ELR (cell line): ENCODE data around the gene TMEM115.
A peak's percentile ranks its signal among the peaks of the same experiment; 100 is the strongest.

Experiments used
- DNase-seq: peaks from one replicate; pipeline ENCODE4 v3.0.0-alpha.2; 2015; ENCODE audit warnings: low read depth

TMEM115 gene

GRCh38 chr3:50358911-50359759 lies at the start of gene TMEM115:
TSS of gene TMEM115 (minus strand) at chr3:50359521. CDS start at chr3:50359063, 458 bp downstream.
- peak; percentile 98 for DNase-seq

GRCh38 chr3:50408443-50408944 lies 49.2 kb upstream of the TMEM115 start:
- no peak for DNase-seq

- DNase-seq: no peak
Observed at GRCh38 chr3:50406487-50406886, 47.2 kb upstream of the TMEM115 start.

- DNase-seq: peak; percentile 16
Observed at GRCh38 chr3:50405249-50405648, 45.9 kb upstream of the TMEM115 start.

GRCh38 chr3:50401978-50402595 lies 42.8 kb upstream of the TMEM115 start:
- no peak for DNase-seq

- no peak for DNase-seq
Observed at GRCh38 chr3:50396502-50396901, 37.2 kb upstream of the TMEM115 start.

- no peak for DNase-seq
Observed at GRCh38 chr3:50395070-50395860, 35.9 kb upstream of the TMEM115 start.

- no peak for DNase-seq
Observed at GRCh38 chr3:50393061-50393460, 33.7 kb upstream of the TMEM115 start.

- DNase-seq: no peak
Observed at GRCh38 chr3:50392101-50392715, 32.9 kb upstream of the TMEM115 start.

GRCh38 chr3:50390508-50391224 lies 31.3 kb upstream of the TMEM115 start:
- DNase-seq: no peak

GRCh38 chr3:50389414-50389767 lies 30.1 kb upstream of the TMEM115 start:
- no peak for DNase-seq

GRCh38 chr3:50388720-50389413 lies 29.5 kb upstream of the TMEM115 start:
- no peak for DNase-seq

GRCh38 chr3:50388016-50388719 lies 28.8 kb upstream of the TMEM115 start:
- no peak for DNase-seq

GRCh38 chr3:50385754-50386153 lies 26.4 kb upstream of the TMEM115 start:
- no peak for DNase-seq

GRCh38 chr3:50383750-50384149 lies 24.4 kb upstream of the TMEM115 start:
- no peak for DNase-seq

GRCh38 chr3:50382722-50383121 lies 23.4 kb upstream of the TMEM115 start:
- no peak for DNase-seq

- DNase-seq: no peak
Observed at GRCh38 chr3:50381383-50381782, 22.1 kb upstream of the TMEM115 start.

GRCh38 chr3:50380405-50381085 lies 21.2 kb upstream of the TMEM115 start:
- no peak for DNase-seq

- no peak for DNase-seq
Observed at GRCh38 chr3:50378757-50379156, 19.4 kb upstream of the TMEM115 start.

GRCh38 chr3:50378024-50378423 lies 18.7 kb upstream of the TMEM115 start:
- no peak for DNase-seq
